ENCODE data around the gene MTCL3.

- TF ChIP-seq CTCF (IDR thresholded peaks at IDR 0.05) (no peak), REST (IDR thresholded peaks at IDR 0.05; ENCODE audit: insufficient read depth in 1 of 2, low read depth in 2 of 2, low read length in 1 of 2) (no peak), POLR2AphosphoS5 (IDR thresholded peaks at IDR 0.05; ENCODE audit: low read depth, low read length) (no peak), TCF7L2 (IDR thresholded peaks at IDR 0.05; ENCODE audit: low read depth, low read length) (no peak)
Observed at GRCh38 chr6:127446356-127446755, 72.8 kb downstream of the MTCL3 start.
